ENCODE results near the gene C11orf54. TPM values are rescaled to one million over a fixed set of nuclear protein-coding genes. Genes with fewer than 3 reads are reported as not detected.

C11orf54 gene
- total RNA-seq, 2 donors from 2014 or later = 43.8 to 72.8 TPM

GRCh38 chr11:93732237-93732892 lies 9.1 kb upstream of the C11orf54 start:
- H3K27ac ChIP-seq = no peak overlapping the region
- H3K4me3 ChIP-seq = no peak overlapping the region
- TF ChIP-seq POLR2AphosphoS5 (IDR thresholded peaks at IDR 0.05) (no peak), CTCF (IDR thresholded peaks at IDR 0.05) (no peak), POLR2A (IDR thresholded peaks at IDR 0.05) (no peak)
- H3K36me3 ChIP-seq = peaks cover 3 to 5% of the 10 kb centered on the region in 2 donors
- no peaks in the 10 kb centered on the region for H3K9me3 ChIP-seq
- H3K27me3 ChIP-seq (replicated peaks; ENCODE audit: insufficient read depth) = no peaks in the 10 kb centered on the region
- intact Hi-C loops (cut with DNase I) = no loop called here
- no peaks in the 10 kb centered on the region for H3K4me1 ChIP-seq (replicated peaks)
- DNase-seq (ENCODE audit: low spot score) = no peak
- 81% methylated on average over 4 of the region's 4 CpGs for WGBS

- DNase-seq (ENCODE audit: low spot score) = no peak
- 57% methylated on average over 6 of the region's 6 CpGs for WGBS
- peaks cover 3 to 5% of the 10 kb centered on the region in 2 donors for H3K36me3 ChIP-seq
- intact Hi-C loops (cut with DNase I) = no loop called here
- no peak overlapping the region for H3K27ac ChIP-seq
- H3K9me3 ChIP-seq = no peaks in the 10 kb centered on the region
- no peak overlapping the region for H3K4me3 ChIP-seq
- H3K27me3 ChIP-seq (replicated peaks; ENCODE audit: insufficient read depth) = no peaks in the 10 kb centered on the region
- peaks cover under 1% of the 10 kb centered on the region for H3K4me1 ChIP-seq (replicated peaks)
- no peak for TF ChIP-seq POLR2A (IDR thresholded peaks at IDR 0.05)
- TF ChIP-seq CTCF (IDR thresholded peaks at IDR 0.05) = no peak
- TF ChIP-seq POLR2AphosphoS5 (IDR thresholded peaks at IDR 0.05) = no peak
These were observed 8.0 kb upstream of the C11orf54 start for GRCh38 chr11:93733474-93733873.

- intact Hi-C loops (cut with DNase I) = no loop called here
- no peak for TF ChIP-seq POLR2A (IDR thresholded peaks at IDR 0.05)
- no peak for TF ChIP-seq CTCF (IDR thresholded peaks at IDR 0.05)
- no peaks in the 10 kb centered on the region for H3K9me3 ChIP-seq
These were observed 6.8 kb upstream of the C11orf54 start for GRCh38 chr11:93734427-93735222.

GRCh38 chr11:93735627-93736026 lies 5.8 kb upstream of the C11orf54 start:
- no peaks in the 10 kb centered on the region for H3K27me3 ChIP-seq (replicated peaks; ENCODE audit: insufficient read depth)
- no peak overlapping the region for H3K4me3 ChIP-seq
- intact Hi-C loops (cut with DNase I) = no loop called here
- 83% methylated on average over 1 of the region's 1 CpG for WGBS
- TF ChIP-seq CTCF (IDR thresholded peaks at IDR 0.05) (no peak), POLR2A (IDR thresholded peaks at IDR 0.05) (no peak), POLR2AphosphoS5 (IDR thresholded peaks at IDR 0.05) (no peak)
- H3K36me3 ChIP-seq = peaks cover 3 to 5% of the 10 kb centered on the region in 2 donors
- no peaks in the 10 kb centered on the region for H3K9me3 ChIP-seq
- no peak for DNase-seq (ENCODE audit: low spot score)
- no peak overlapping the region for H3K27ac ChIP-seq
- H3K4me1 ChIP-seq (replicated peaks) = peaks cover 3% of the 10 kb centered on the region

More at GRCh38 chr11:93734427-93735222, 6.8 kb upstream of the C11orf54 start:
- WGBS = 90% methylated on average over 1 of the region's 1 CpG
- H3K27ac ChIP-seq = no peak overlapping the region
- H3K4me3 ChIP-seq = no peak overlapping the region
- no peak for DNase-seq (ENCODE audit: low spot score)
- peaks cover 3 to 5% of the 10 kb centered on the region in 2 donors for H3K36me3 ChIP-seq
- peaks cover 3% of the 10 kb centered on the region for H3K4me1 ChIP-seq (replicated peaks)
- H3K27me3 ChIP-seq (replicated peaks; ENCODE audit: insufficient read depth) = no peaks in the 10 kb centered on the region

Data from prostate gland (tissue), 2 donors.